ENCODE measurements around the gene NEK10. TPM values are rescaled to one million over a fixed set of nuclear protein-coding genes. Genes with fewer than 3 reads are reported as not detected.

The NEK10 gene
- total and polyA plus RNA-seq, 2 of the 13 experiments (the other 11 are each of a cell fraction or from before 2014, with no cell fraction given) = 2.8 to 14.2 TPM

DNA sequence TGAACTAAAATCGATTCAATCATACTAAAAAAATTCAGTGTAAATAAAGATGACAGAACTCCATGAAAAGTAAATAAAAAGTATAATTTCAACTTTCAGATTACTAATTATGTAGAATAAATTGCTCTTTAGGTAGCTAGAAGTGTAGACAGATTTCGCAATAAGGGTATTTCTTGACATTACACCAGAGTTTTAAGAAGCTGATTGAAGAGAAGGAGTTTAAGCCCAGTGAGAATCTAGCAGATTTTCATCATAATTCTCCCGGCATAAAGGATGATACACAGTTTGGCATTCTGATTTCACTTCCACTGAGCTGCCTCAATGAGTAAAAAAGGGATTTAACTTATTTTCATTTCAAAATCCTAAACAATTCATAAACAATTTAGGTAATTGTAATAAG lies 259.2 kb downstream of the NEK10 start:
- H3K4me1 ChIP-seq (ENCODE audit: insufficient read depth, low read length) = peaks cover 13% of the 10 kb centered on the region
- CTCF ChIA-PET (ENCODE audit: low intra/inter-chr PET ratio, low total read pairs) = no interaction called here
- 93% methylated on average over 3 of the region's 3 CpGs for WGBS (ENCODE audit: low lambda C conversion rate)

More for the DNA sequence above, 259.2 kb downstream of the NEK10 start:
- no peaks in the 10 kb centered on the region for H3K27me3 ChIP-seq (ENCODE audit: control insufficient read depth in 1 of 2, insufficient read depth in 2 of 2, low read length in 2 of 2)
- H3K79me2 ChIP-seq (ENCODE audit: insufficient read depth, low read length) = no peaks in the 10 kb centered on the region
- POLR2A ChIA-PET = no interaction called here
- no peaks in the 10 kb centered on the region for H3K9me3 ChIP-seq (ENCODE audit: low read length)
- DNase-seq (ENCODE audit: low spot score) = no peak
- no peak overlapping the region for H3K4me3 ChIP-seq (replicated peaks in 1 of 3; ENCODE audit: insufficient read depth in 1 of 3, low read depth in 2 of 3, low read length in 3 of 3)
- ATAC-seq = no peak
- BruUV-seq (replicated peaks) = no TSS peak
- no peak overlapping the region for H3K9ac ChIP-seq (ENCODE audit: insufficient read depth, low read depth, low read length)
- TF ChIP-seq, protein P1, sequence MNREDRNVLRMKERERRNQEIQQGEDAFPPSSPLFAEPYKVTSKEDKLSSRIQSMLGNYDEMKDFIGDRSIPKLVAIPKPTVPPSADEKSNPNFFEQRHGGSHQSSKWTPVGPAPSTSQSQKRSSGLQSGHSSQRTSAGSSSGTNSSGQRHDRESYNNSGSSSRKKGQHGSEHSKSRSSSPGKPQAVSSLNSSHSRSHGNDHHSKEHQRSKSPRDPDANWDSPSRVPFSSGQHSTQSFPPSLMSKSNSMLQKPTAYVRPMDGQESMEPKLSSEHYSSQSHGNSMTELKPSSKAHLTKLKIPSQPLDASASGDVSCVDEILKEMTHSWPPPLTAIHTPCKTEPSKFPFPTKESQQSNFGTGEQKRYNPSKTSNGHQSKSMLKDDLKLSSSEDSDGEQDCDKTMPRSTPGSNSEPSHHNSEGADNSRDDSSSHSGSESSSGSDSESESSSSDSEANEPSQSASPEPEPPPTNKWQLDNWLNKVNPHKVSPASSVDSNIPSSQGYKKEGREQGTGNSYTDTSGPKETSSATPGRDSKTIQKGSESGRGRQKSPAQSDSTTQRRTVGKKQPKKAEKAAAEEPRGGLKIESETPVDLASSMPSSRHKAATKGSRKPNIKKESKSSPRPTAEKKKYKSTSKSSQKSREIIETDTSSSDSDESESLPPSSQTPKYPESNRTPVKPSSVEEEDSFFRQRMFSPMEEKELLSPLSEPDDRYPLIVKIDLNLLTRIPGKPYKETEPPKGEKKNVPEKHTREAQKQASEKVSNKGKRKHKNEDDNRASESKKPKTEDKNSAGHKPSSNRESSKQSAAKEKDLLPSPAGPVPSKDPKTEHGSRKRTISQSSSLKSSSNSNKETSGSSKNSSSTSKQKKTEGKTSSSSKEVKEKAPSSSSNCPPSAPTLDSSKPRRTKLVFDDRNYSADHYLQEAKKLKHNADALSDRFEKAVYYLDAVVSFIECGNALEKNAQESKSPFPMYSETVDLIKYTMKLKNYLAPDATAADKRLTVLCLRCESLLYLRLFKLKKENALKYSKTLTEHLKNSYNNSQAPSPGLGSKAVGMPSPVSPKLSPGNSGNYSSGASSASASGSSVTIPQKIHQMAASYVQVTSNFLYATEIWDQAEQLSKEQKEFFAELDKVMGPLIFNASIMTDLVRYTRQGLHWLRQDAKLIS (CRISPR knock-in tag; IDR thresholded peaks at IDR 0.05) = no peak
- TF ChIP-seq CEBPB (IDR thresholded peaks at IDR 0.05; ENCODE audit: borderline replicate concordance, low read depth, low read length) = peak; percentile 86
- TF ChIP-seq FOXP1 (IDR thresholded peaks at IDR 0.05) = no peak
- no peak for TF ChIP-seq FOXP1 (CRISPR knock-in tag; IDR thresholded peaks at IDR 0.05)
- no peak for TF ChIP-seq ZNF546 (CRISPR knock-in tag; conservative IDR thresholded peaks at IDR 0.05)
- no peak for TF ChIP-seq HNF4G (IDR thresholded peaks at IDR 0.05; ENCODE audit: borderline replicate concordance, low read depth, low read length)
- TF ChIP-seq HNF4G (CRISPR knock-in tag; IDR thresholded peaks at IDR 0.05; ENCODE audit: borderline replicate concordance, low read depth) = no peak
- TF ChIP-seq, protein P2, sequence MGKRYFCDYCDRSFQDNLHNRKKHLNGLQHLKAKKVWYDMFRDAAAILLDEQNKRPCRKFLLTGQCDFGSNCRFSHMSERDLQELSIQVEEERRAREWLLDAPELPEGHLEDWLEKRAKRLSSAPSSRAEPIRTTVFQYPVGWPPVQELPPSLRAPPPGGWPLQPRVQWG (CRISPR knock-in tag; IDR thresholded peaks at IDR 0.05; ENCODE audit: borderline replicate concordance, low read depth) = no peak
- no peaks in the 10 kb centered on the region for H3K36me3 ChIP-seq (replicated peaks in 1 of 2; ENCODE audit: control insufficient read depth in 1 of 2, insufficient read depth in 2 of 2, low read length in 2 of 2)
- intact Hi-C loops (cut with micrococcal nuclease; ENCODE audit: unreplicated experiment) (no loop called here), in situ Hi-C loops (cut with HindIII; ENCODE audit: extremely low pct_ligation_motif_present, low pct_unique_long_range_greater_than_20kb) (no loop called here)
- FAIRE-seq = no peak
- no peak overlapping the region for H3K4me2 ChIP-seq (ENCODE audit: low read depth, low read length)
- no peak overlapping the region for H3K27ac ChIP-seq (ENCODE audit: extremely low read length, insufficient read depth, low read length)
- no peak overlapping the region for H2AFZ ChIP-seq (ENCODE audit: low read length)
- no peaks in the 10 kb centered on the region for H4K20me1 ChIP-seq (ENCODE audit: insufficient read depth, low read length)

Measured in HepG2 (cell line).